ENCODE data around the gene JADE1. TPM values are rescaled to one million over a fixed set of nuclear protein-coding genes. Genes with fewer than 3 reads are reported as not detected.

Gene JADE1
- 22.1 and 22.4 TPM in 2 replicates for total RNA-seq

DNA sequence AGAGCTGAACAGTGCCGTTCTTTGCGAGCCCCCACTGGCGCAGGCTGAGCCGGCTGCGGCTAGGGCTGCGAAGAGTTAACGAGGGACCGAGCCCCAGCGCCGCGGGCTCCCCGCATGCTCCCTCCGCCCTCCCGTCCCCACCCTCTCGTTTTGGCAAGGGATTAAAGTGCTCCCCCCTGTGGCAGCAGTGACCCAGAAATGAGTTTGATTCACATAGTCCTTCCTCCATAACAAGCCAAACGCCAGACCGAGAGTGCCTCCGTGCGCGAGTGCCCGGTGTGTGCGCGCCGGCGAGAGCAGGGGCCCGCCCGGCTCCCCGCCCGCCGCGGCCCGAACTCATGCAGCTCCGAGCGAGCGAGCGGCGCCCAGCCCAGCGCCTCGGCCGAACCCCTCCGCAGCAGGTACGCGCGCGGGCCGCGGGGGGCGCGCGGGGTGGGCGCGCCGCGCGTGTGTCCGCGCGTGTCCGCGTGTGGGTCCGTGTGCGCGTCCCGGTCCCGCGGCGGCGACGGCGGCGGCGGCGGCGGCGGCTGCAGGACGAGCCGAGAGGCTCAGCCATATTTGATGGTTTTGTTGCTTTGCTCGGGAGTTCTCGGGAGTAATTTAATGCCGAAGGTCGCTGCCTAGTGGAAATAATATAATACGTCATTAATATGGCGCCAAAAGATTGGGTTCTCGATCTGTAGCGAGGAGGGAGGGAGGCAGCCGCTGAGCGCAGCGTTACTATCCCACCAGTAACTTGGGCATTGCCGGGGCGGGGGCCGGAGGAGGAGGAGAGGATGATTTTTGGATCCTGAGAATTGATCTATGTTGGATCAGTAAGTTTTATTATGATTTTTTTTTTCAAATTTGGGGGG, at the start of gene JADE1:
JADE1 (plus strand) TSS at position 224 of the 854 bp plus-strand sequence. CDS start 22,059 bp downstream, outside the sequence.

Measured in cardiac ventricle fibroblast (primary cell).